GM19099 (cell line): ENCODE data around the gene C2orf72.

Experiments
- POLR2A ChIP-seq: IDR thresholded peaks from 3 replicates; pipeline ENCODE4 v1.6.1; 2011; ENCODE audit warnings: low read depth; ENCODE audit not compliant: insufficient read length; ENCODE audit errors: extremely low read depth

The C2orf72 gene

GRCh38 chr2:231033147-231034132 is 3.9 kb upstream of the C2orf72 start:
- TF ChIP-seq POLR2A, result no peak

GRCh38 chr2:231034291-231034882 is 2.9 kb upstream of the C2orf72 start:
- no peak for TF ChIP-seq POLR2A

- TF ChIP-seq POLR2A, result no peak
These were observed 1.2 kb upstream of the C2orf72 start for GRCh38 chr2:231036131-231036530.

GRCh38 chr2:231036578-231037106 is 681 bp upstream of the C2orf72 start:
- no peak for TF ChIP-seq POLR2A

- TF ChIP-seq POLR2A, result no peak
These were observed 584 bp downstream of the C2orf72 start for GRCh38 chr2:231037731-231038482.

GRCh38 chr2:231038483-231039293 is 1.4 kb downstream of the C2orf72 start:
- TF ChIP-seq POLR2A, result no peak

- TF ChIP-seq POLR2A, result no peak
These were observed 2.0 kb downstream of the C2orf72 start for GRCh38 chr2:231039294-231039664.

- TF ChIP-seq POLR2A, result no peak
These were observed 2.6 kb downstream of the C2orf72 start for GRCh38 chr2:231039821-231040364.

GRCh38 chr2:231041061-231041689 is 3.9 kb downstream of the C2orf72 start:
- TF ChIP-seq POLR2A, result no peak

GRCh38 chr2:231043796-231044195 is 6.5 kb downstream of the C2orf72 start:
- no peak for TF ChIP-seq POLR2A

- TF ChIP-seq POLR2A, result no peak
These were observed 9.6 kb downstream of the C2orf72 start for GRCh38 chr2:231046916-231047273.

- no peak for TF ChIP-seq POLR2A
These were observed 10.1 kb downstream of the C2orf72 start for GRCh38 chr2:231047274-231047922.
